Hepatocyte (in vitro differentiated cells): ENCODE data around the gene EVX2. TPM values are rescaled to one million over a fixed set of nuclear protein-coding genes. Genes with fewer than 3 reads are reported as not detected.
A peak's percentile ranks its signal among the peaks of the same experiment; 100 is the strongest.

Experiments
- DNase-seq: peaks from one replicate; pipeline ENCODE4 v3.0.0-alpha.2; 2016; ENCODE audit warnings: low spot score
- H2AFZ ChIP-seq: fragments of 200-600 bp; sonication (generic); 2 replicates; pipeline ENCODE4 v1.6.0; 2016; ENCODE audit warnings: antibody characterized with exemption, mild to moderate bottlenecking
- H3K27ac ChIP-seq: fragments of 200-600 bp; sonication (generic); 2 replicates; pipeline ENCODE4 v1.5.1; 2016; ENCODE audit warnings: mild to moderate bottlenecking
- H3K27me3 ChIP-seq: fragments of 200-600 bp; sonication (generic); 2 replicates; pipeline ENCODE4 v1.6.1; 2016
- H3K36me3 ChIP-seq: fragments of 200-600 bp; sonication (generic); replicated peaks from 2 replicates; pipeline ENCODE4 v1.5.1; 2016; ENCODE audit warnings: low read depth; ENCODE audit not compliant: insufficient read depth
- H3K4me1 ChIP-seq: fragments of 200-600 bp; sonication (generic); 2 replicates; pipeline ENCODE4 v1.5.1; 2016; ENCODE audit warnings: mild to moderate bottlenecking, moderate library complexity; ENCODE audit not compliant: insufficient read depth
- H3K4me2 ChIP-seq: fragments of 200-600 bp; sonication (generic); 2 replicates; pipeline ENCODE4 v1.6.0; 2016
- H3K4me3 ChIP-seq: fragments of 200-600 bp; sonication (generic); 2 replicates; pipeline ENCODE4 v1.5.1; 2016; ENCODE audit warnings: mild to moderate bottlenecking
- H3K79me2 ChIP-seq: fragments of 200-600 bp; sonication (generic); 2 replicates; pipeline ENCODE4 v1.6.0; 2017; ENCODE audit warnings: mild to moderate bottlenecking
- H3K9me2 ChIP-seq: fragments of 200-600 bp; sonication (generic); replicated peaks from 2 replicates; pipeline ENCODE4 v1.6.0; 2017; ENCODE audit warnings: mild to moderate bottlenecking; ENCODE audit not compliant: insufficient read depth
- H3K9me3 ChIP-seq: fragments of 200-600 bp; sonication (generic); 2 replicates; pipeline ENCODE4 v1.5.1; 2016; ENCODE audit warnings: low read depth, mild to moderate bottlenecking
- H4K20me1 ChIP-seq: fragments of 200-600 bp; sonication (generic); 2 replicates; pipeline ENCODE4 v1.6.0; 2016; ENCODE audit warnings: mild to moderate bottlenecking; ENCODE audit not compliant: insufficient read depth, poor library complexity, severe bottlenecking
- CTCF ChIP-seq: fragments of 200-600 bp; sonication (generic); IDR thresholded peaks from 2 replicates; pipeline ENCODE4 v1.5.1; 2016; ENCODE audit warnings: antibody characterized with exemption, mild to moderate bottlenecking; ENCODE audit not compliant: poor library complexity
- EZH2 ChIP-seq: fragments of 200-600 bp; sonication (generic); IDR thresholded peaks from 2 replicates; pipeline ENCODE4 v1.6.1; 2016; ENCODE audit warnings: antibody characterized with exemption, mild to moderate bottlenecking, borderline replicate concordance
- EZH2phosphoT487 ChIP-seq: fragments of 200-600 bp; sonication (generic); IDR thresholded peaks from one replicate; pipeline ENCODE4 v1.6.1; 2018; ENCODE audit warnings: antibody characterized with exemption, mild to moderate bottlenecking, low read depth, moderate library complexity; ENCODE audit not compliant: unreplicated experiment, severe bottlenecking
- WGBS: methylation state at CpG from one replicate; pipeline ENCODE4 v1.1.6; 2016; ENCODE audit warnings: low lambda C conversion rate; ENCODE audit errors: missing lambda C conversion rate; 5-methylcytosine and 5-hydroxymethylcytosine counted together
- polyA plus RNA-seq: library from polyadenylated mRNA; unstranded; fragments of >200 nt; fragmentation: Nextera tagmentation; extraction: Ambion mirVana; gene quantifications from 2 replicates; pipeline ENCODE4 v1.2.1, GENCODE V29; 2016
- total RNA-seq: library from RNA; depleted of rRNA; stranded (reverse); fragments of >200 nt; gene quantifications from 2 replicates; pipeline ENCODE4 v1.2.3, GENCODE V29; 2014

EVX2 gene
- total and polyA plus RNA-seq, 2 experiments from 2014 or later: 1.7 to 3.5 TPM

GRCh38 chr2:176122052-176122682 lies 38.4 kb upstream of the EVX2 start:
- Histone ChIP-seq H3K4me1 (peaks cover 13% of the 10 kb centered on the region), H4K20me1 (peaks cover 36% of the 10 kb centered on the region), H3K4me2 (peak overlapping the region; percentile 89), H3K79me2 (peaks cover 7% of the 10 kb centered on the region), H3K9me2 (no peaks in the 10 kb centered on the region), H3K9me3 (no peaks in the 10 kb centered on the region), H3K27ac (no peak overlapping the region), H3K4me3 (no peak overlapping the region), H2AFZ (peak overlapping the region; percentile 71), H3K27me3 (peaks cover 97% of the 10 kb centered on the region), H3K36me3 (no peaks in the 10 kb centered on the region)
- no peak for DNase-seq
- peak; percentile 92 for TF ChIP-seq EZH2
- no peak for TF ChIP-seq CTCF
- 10% methylated on average over 29 of the region's 47 CpGs for whole genome bisulfite sequencing

GRCh38 chr2:176121190-176122051 lies 37.7 kb upstream of the EVX2 start:
- Histone ChIP-seq H3K4me1 (peaks cover 13% of the 10 kb centered on the region), H3K9me2 (no peaks in the 10 kb centered on the region), H3K27ac (no peak overlapping the region), H3K4me3 (no peak overlapping the region), H3K79me2 (peaks cover 12% of the 10 kb centered on the region), H3K4me2 (peak overlapping the region; percentile 89), H2AFZ (no peak overlapping the region), H3K36me3 (no peaks in the 10 kb centered on the region), H3K27me3 (peaks cover 99% of the 10 kb centered on the region), H3K9me3 (no peaks in the 10 kb centered on the region), H4K20me1 (peaks cover 41% of the 10 kb centered on the region)
- no peak for DNase-seq
- TF ChIP-seq EZH2phosphoT487 (peak; percentile 21), EZH2 (peak; percentile 62), CTCF (no peak)
- WGBS: 42% methylated on average over 52 of the region's 53 CpGs

GRCh38 chr2:176120364-176121189 lies 36.8 kb upstream of the EVX2 start:
- WGBS: 55% methylated on average over 13 of the region's 13 CpGs
- Histone ChIP-seq H3K27me3 (peaks cover 99% of the 10 kb centered on the region), H2AFZ (no peak overlapping the region), H3K9me2 (no peaks in the 10 kb centered on the region), H3K4me1 (peaks cover 13% of the 10 kb centered on the region), H3K27ac (no peak overlapping the region), H4K20me1 (peaks cover 48% of the 10 kb centered on the region), H3K9me3 (no peaks in the 10 kb centered on the region), H3K79me2 (peaks cover 15% of the 10 kb centered on the region), H3K36me3 (no peaks in the 10 kb centered on the region), H3K4me2 (no peak overlapping the region), H3K4me3 (no peak overlapping the region)
- TF ChIP-seq CTCF (no peak), EZH2 (no peak), EZH2phosphoT487 (peak; percentile 15)
- DNase-seq: no peak
